ENCODE results near the gene ACE.
"Not testable (repeated sequence)": the region's sequence is repeated elsewhere in the genome, so short reads cannot be mapped to it uniquely, and the experiment has no call there.

The ACE gene

DNA sequence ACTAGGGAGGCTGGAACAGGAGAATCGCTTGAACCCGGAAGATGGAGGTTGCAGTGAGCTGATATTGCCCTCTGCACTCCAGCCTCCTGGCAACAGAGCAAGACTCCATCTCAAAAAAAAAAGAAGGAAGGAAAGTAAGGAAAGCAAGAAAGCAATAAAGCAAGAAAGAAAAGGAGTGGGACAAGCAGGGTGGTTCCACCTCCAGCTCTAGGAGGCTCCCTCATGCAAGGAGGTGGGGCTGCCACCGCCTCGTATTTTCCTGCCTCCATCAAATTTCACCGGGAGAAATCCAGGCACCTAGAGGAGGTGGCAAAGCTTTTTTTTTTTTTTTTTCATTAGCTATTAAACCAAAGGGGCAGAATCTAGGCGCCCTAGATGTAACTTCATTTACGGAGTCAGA, 31.8 kb upstream of the ACE start:
- no peak for DNase-seq

DNA sequence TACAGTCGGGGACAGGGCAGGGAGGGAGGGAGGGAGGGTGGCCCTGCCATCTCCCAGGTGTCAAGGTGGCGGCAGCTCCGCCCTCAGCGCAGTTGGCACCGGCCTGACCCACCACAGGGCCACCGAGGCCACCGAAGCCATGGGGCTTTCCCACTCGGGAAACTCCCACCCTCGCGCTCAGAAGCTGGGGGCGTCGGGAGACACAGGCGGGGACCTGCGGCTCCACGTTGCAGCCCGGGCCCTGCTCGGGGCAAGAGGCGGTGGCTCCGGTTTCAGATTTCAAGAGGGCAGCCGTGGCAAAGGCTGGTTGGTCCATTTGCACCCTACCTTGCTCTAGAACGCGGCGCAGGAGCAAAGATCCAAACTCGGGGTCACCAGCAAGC, 31.3 kb upstream of the ACE start:
- peak; percentile 46 for DNase-seq

DNA sequence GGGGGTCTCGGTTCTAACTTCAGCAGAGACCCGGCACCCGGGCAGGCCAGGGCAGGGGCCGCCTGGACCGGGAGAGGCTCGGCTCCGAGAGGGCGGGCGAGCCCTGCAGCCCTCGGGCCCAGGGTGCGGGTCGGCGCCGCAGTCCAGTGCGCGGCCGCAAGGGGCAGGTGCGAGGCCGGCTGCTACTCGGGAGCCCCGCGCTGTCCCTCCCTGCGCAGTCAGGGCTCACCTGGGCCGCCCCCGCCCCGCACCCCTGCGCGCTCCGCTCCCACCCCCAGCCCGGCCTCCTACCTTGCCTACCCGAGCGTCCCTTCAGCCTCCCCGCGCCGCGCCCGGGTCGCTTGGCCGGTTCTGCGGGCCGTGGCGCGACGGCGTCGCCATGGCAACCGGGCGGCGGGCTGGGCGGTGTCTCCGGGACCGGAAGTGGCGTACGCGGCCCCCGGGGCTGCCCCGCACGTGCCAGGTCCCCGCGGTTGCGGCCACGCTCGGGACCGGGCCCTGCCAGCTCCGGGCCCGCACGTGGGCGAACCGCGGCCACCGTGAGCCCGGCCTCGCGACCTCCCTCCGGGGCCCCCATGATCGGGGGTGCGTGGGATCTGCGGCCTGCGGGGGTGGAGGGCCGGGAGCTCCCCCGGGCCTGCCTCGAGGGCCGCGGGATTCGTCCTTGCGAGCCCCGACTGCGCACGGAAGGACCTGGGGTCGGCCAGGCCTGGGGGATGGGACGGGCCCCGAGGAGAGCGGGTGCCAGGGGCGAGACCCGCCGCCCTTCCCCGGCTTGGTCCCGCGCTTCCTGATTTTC, 30.7 kb upstream of the ACE start, which contains the start of gene CYB561:
CYB561 (minus strand) TSS at position 353 of the 799 bp plus-strand sequence. CDS start 8,759 bp downstream, outside the sequence.
- peak; percentile 56 for DNase-seq

DNA sequence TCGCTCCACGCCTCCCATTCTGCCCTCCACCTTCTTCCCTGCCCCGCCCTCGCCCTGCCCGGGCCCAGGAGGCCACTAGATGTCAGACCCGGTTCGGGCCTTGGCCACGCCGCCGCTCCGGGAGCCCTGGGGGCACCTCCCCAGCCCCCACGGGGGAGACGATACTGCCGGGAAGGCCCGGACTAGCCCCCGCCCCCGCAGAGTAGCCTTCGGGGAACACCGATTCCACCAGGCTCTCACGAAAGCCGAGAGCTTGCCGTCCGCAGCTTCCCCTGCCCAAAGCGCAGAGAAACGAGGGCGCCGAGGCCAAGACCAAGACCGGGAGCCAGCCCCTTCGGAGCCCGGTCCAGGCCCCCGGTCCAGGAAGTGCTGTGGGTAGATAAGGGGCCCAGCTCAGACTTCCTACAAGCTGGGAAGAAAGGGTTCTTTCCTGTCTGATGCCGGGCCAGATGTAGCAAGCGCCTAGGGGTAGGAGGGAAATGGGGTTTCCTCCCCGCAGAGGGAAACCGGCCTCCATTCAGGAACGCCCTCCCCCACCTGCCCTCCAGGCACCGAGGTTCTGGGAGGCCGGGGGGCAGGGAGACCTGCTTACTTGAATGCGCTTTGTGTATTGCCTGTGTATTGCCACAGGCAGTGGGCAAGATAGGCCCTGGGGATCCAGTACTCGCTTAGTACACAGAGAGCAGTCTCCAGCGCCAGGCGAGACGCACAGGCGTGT, 29.9 kb upstream of the ACE start:
- peak; percentile 71 for DNase-seq

DNA sequence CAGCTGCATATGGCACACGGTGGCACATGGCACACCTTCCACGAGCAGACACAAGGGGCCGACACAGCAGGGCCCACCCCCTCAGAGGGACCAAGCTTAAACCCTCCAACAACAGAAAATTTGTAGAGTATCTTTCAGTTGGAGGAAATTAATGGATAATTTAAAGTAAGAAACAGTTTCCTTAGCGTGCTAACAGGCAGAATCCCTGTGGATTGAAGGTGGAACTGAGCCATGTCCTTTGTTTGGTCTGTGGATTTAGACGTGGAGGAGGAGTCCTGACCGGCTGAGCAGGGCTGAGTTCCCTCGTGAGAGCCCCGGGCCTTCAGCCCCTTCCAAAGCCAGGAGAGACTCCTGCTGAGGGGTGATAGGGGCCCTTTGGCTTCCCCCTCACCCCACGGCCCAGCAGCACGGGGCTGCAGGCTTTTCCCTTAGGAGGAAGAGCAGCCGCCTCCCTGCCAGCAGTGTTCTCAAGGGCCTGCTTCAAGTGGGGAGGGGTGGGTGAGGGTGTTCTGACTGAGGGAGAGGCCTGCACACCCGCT, 29.3 kb upstream of the ACE start:
- DNase-seq: peak; percentile 69

DNA sequence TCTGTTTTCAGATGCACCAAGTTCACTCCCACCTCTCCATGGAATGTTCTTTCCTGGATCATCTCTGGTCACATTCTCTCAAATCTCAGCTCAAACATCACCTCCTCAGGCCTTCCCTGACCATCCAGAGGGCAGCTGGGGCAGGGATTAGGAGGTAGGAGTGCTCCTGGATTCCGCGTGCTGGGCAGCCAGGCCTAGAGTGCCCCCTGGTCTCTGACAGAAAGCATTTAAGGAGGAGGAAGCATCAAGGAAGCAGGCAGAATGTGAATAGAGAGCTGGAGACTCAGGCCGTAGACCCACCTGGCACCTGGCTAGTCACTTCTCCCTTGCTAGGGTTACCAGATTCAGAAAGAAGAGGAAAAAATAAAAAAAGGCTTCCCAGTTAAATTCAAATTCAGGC, 28.2 kb upstream of the ACE start:
- DNase-seq: no peak

DNA sequence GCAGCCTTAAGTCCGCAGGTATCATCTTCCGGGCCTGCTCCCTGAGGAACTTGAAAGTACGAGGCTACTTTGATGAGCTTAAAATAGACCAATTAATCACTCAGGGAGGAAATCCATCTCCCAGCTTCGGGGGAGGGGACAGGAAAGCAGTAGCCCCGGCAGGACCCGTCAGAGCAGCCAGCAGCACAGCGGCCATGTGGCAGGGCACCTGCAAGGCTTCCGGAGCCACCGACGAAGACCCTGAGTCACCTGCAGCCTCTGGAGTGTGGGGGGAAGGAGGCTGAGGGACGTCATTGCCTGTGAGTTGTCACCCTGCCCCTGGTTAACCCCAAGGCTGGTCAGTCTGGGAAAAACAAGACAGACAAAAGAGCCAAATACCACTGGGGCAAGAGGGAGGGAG, 26.3 kb upstream of the ACE start:
- DNase-seq: no peak

DNA sequence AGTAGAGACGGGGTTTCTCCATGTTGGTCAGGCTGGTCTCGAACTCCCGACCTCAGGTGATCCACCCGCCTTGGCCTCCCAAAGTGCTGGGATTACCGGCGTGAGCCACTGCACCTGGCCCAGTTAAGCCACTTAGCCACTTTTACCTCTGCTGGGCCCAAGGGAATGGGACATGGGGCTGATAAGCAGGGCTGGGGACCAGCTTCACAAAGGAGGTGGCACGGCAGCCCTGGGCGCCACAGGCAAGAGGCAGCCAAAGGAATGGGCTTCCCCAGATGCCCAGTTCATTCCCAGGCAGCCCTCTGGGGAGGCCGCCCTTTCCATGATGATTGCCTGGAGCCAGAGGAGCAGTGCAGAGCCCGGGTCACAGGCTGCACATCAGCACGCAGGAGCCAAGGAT, 25.7 kb upstream of the ACE start:
- no peak for DNase-seq

DNA sequence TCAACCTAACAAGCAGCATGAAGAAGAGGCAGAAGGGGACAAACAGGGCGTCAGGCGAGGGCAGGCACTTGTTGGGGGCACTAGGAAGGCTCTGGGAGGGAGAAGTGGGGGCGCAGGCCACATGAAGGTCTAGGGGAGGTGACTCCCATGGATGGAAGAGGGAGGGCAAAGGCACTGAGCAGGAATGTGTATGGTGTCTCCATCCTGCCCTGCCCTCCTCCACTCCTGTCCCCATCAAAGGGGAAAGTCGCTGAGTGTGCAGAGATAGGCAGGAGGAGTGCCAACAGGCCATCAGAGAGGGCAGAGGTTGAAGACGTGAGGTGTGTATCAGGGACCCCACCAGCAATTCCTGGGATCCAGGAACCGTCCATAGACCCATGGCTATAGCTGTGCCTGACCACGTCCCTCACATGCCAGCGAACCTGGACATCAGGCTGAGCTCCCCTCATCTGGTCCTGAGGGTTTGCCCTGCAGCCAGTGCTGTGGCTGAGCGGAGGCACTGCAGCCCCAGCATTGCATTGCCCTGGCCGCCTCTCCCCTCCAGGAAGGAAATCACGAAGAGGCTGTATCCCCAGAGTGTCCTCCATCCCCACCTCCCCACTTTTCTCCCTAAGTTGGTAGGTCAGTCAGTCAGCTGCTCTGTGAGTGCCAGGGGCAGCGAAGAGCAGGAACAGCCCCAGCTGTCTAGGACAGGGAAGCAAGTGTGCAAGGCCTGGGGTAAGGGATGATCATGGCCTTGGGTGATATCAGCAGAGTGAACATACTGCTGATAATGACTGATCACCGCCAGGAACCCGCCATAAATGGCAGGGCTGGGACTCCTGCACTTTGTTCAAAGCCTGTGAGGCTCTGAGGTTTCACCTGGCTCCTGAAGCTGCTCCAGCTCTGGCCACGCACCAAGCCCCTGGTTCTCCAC, 24.6 kb upstream of the ACE start:
- no peak for DNase-seq

DNA sequence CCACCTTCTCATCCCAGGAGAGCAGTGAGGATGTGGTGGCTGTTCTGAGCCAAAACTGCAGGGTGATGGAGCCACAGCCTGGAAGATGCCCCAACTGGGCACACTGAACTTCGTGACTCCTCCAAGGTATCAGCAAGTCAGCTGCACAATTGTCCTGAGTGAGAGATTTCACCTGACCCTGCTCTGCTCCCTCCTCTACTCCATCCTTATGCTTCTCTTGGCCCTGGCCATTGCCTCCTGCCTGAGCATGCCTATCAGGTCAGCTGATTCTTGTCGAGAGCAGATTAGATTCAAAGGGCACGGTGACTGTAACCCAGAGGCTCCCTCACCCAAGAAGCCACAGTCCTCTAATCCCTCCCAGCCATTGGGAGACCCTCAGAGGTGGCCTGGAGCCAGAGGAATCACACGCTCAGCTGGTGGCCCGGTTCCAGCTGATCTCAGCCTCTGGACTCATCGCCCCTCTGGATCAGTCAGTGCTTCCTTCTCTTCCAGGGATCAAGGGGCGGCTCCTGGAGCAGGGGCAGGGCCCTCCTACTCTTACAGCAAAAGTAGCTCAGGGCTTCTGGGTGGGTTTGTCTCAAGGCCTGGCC, 23.8 kb upstream of the ACE start:
- no peak for DNase-seq

DNA sequence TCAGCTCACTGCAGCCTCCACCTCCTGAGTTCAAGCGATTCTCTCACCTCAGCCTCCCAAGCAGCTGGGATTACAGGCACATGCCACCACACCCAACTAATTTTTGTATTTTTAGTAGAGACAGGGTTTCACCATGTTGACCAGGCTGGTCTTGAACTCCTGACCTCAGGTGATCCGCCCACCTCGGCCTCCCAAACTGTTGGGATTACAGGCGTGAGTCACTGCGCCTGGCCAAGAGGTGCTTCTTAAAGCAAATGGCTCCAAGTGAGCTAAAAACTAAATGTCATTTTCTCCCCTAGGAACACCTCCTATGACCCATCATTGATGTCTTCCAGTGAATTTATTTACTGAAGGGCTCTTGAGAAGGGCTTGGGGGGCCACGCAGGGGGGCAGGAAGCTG, 22.5 kb upstream of the ACE start:
- not testable (repeated sequence) for DNase-seq

DNA sequence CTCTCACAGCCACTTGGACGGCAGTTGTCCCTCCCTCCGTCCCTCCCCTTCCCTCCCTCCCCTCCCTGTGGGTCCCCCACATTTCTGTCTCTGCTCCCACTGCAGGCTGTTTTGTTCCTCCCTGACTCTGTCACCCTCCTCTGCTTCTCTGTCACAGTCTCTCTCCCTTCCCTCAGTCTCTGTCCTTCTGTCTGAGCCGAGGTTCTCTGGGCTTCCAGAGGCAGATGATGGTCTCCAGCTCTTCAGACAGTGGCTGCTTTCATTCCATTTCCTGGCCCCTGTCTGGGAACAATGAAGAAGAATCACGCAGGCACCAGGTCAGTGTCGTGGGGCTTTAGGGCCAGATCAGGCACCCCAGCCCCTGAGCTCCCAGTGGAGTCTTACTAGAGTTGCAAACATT, 21.9 kb upstream of the ACE start:
- no peak for DNase-seq

DNA sequence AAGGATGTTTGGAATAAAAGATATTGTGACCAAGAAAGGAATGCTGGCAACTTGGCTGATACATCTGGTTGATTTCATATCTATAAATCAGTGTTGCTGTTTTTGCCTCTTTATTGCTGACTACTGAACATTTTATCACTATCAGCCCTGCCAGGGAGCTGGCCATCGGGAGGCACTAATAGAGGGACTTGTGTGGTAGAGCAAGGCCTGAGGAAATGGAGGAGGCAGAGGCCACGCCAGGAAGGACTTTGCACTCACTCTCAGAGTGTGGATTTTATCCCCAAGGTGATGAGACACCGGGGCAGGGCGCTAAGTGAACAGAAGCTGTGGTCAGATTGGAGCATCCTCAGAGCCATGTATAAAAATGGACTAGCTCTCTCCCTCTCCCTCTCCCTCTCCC, 21.4 kb upstream of the ACE start:
- DNase-seq: no peak

DNA sequence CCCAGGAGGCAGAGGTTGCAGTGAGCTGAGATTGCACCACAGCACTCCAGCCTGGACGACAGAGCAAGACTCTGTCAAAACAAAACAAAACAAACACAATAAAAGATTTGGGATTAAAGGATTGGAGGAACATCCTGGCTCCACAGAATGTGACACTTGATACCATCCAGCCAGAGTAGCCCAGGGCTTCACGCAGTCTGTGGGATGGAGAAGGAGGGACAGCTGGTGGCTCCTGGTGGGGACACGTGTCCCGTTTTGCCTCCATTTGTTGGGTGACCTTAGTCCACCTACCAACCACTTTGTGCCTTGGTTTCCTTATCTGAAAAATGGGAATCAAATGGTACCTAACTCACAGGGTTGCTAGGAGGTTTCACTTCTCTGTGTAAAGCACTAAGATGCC, 18.4 kb upstream of the ACE start:
- no peak for DNase-seq

DNA sequence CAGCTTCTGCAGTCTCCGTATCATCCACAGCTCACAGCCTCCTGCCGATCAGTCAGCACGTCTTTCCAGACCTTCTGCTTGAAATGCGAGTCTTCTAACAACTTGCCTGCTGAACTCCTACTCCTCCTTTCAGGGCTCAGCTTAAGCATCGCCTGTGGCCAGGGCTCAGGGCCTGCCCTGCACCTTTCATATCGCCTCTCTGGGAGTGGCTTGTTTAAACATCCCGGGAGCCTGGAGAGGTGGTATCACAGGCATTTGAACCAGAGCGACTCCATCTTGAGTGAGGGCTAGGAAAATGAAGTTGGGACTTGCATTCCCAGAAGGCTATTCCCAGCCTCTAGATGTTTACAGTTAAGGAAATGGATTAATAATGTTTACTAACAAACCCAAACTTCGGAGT, 16.8 kb upstream of the ACE start:
- DNase-seq: no peak

DNA sequence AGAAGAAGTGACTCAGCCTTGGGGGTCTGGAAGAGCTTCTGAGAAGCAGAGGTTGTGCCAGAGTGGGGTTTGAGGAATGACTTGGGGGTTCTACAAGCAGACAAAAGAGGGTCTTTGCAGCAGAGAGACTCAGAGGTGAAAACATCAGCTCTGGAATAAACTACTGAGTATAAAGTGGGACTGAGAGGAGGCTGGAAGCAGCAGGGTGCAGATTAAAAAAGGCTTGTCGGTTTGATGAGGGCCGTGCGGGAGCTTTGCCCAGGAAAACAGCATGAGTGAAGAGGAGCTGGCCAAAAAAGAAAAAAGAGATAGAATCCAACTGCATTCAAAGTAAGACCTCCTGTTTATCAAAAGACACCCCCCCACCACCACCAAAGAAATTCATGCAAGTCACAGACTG, 13.1 kb upstream of the ACE start:
- DNase-seq: no peak

DNA sequence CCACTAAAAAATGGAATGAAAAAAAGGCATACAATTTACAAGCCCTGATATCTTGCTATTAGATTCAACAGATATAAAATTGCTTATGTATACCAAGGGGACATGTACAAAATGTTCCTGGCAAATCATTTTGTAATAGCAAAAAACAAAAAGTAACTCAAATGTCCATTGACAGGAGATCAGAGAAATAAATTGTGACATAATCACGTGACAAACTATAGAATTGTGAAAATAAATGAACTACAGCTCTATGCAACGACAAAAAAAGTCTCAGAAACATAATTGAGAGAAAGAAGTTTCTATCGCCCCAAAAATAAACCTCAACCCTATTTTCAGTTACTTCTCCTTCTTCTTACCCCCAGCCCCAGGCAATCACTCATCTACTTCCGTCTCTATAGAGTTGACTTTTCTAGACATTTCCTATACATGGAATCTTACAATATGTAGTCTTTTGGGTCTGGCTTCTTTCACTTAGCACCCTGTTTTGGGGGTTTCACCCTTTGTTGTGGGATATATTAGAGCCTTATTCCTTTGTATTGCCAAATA, 12.1 kb upstream of the ACE start:
- no peak for DNase-seq

DNA sequence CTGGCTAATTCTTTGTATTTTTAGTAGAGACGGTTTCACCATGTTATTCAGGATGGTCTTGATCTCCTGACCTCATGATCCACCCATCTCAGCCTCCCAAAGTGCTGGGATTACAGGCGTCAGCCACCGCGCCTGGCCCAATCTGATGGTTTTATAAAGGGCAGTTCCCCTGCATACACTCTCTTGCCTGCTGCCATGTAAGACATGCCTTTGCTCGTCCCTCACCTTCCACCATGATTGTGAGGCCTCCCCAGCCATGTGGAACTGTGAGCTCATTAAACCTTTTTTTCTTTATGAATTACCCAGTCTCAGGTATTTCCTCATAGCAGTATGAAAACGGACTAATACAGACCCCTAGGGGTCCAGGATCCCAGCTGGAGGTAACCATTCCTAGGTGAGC, 8.8 kb upstream of the ACE start:
- DNase-seq: not testable (repeated sequence)

DNA sequence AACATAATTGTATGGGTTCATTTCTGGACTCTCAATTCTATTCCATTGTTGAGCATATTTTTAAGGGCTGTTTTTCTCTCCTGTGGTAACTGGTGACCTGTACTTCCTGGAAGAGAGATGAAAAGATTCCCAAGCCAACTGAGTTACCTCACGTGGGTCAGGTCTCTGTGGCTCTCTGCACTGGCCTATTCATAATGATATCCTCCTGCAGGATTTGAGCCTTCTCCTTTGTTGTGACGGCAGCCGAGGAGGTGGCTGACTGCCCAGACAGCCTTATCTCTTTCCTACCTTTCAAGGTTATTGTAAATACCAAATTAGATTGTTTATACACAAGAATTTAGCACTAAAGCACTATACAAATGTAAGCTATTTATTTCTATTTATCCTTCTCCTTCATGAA, 2.7 kb upstream of the ACE start:
- no peak for DNase-seq

DNA sequence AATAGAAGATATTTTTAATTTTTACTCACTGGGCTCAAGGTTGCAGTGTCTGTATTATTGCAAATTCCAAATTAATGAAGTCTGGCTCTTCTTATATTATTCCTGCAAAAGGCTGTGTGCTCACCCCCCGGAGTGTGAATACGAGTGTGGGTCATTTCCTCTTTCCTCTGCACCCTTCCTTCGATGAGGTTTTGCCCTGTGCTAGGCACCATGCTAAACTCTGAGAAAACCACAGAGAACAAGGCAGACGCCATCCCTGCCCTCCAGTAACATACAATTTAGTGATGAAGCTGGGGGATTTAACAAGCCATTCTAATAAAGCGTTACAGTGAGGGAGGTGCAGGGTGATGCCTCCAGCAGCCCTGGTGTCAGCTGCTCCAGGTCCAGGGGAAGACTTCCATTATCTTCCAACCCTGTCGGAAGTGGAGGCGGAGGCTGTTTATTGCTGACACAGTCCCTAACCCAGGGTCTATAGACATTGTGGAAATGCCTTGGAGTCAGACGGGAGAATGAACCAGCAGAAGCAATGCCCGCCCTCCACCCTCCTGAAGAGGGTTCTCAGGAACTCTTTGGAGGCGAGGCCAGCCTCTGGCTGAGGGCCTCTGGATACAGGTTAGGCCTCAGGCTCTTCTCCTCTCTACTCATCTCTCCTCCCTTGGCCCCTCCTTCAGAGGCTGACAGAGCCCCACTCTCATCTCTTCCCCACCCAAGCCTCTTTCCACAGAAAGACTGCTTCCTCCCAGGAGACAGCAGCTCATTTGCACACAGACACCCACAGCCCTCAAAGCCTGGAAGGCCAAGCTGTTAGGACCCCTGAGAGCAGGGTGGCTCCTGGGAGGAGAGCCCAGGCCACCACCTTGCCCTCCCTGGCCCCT, 2.0 kb upstream of the ACE start:
- DNase-seq: no peak
